ENCODE measurements around the gene CACNA1F. TPM values are rescaled to one million over a fixed set of nuclear protein-coding genes. Genes with fewer than 3 reads are reported as not detected.

Gene CACNA1F
- total and polyA plus RNA-seq, 10 of the 15 experiments (the other 5 are each of a cell fraction or from before 2014, with no cell fraction given), result 0.01 to 0.32 (median 0.05) TPM; not detected in 5

DNA sequence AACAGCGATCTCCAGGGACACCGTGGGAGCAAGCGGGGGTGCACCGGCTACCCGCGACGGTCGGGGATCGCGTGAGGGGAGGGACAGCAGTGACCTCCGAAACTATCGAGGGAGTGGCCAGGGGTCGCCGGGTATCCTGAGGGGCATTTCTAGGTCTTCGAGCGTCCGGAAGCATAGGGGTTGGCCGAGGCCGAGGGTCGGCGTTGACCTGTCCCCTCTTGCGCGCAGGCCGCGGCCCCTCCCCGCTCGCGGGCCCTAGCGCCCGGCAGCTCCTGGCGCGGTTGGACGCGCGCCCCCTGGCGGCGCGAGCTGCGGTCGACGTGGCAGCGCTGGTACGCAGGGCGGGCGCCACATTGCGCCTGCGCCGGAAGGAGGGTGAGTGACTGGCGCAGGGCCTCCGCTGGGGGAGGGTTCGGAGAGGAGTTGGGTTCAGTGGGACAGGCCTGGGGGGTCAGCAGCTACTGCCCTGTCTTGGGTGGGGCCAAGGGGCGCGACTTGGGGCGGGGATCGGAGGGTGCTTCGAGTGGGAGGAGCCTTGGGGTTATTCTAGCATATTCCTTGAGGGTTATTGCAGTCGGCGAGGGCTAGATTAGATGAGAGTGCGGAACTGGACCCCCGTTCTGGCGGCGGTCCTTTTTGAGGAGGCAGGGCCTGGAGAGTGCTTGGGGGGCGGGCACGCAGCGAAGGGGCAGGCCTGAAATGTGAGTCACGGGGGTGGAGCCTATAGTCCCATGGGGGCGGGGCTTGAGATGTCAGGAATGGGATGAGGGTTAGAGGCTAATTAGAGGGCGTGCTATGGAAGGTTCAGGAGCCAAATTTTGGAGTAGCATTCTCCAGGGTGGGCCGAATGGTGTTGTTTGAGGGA is 69.4 kb downstream of the CACNA1F start (continued):
- TF ChIP-seq, protein P1, sequence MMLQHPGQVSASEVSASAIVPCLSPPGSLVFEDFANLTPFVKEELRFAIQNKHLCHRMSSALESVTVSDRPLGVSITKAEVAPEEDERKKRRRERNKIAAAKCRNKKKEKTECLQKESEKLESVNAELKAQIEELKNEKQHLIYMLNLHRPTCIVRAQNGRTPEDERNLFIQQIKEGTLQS (IDR thresholded peaks at IDR 0.05; ENCODE audit: borderline replicate concordance, extremely low read depth, low read depth, low read length), result no peak
- TF ChIP-seq TCF7 (IDR thresholded peaks at IDR 0.05; ENCODE audit: borderline replicate concordance), result no peak
- peak; percentile 32 for TF ChIP-seq RELA (IDR thresholded peaks at IDR 0.05; ENCODE audit: borderline replicate concordance, partially characterized antibody)
- TF ChIP-seq FOXK2 (IDR thresholded peaks at IDR 0.05), result peak; percentile 94
- TF ChIP-seq NRF1 (conservative IDR thresholded peaks at IDR 0.05; ENCODE audit: low read depth, low read length), result peak; percentile 62
- TF ChIP-seq GATAD2B (conservative IDR thresholded peaks at IDR 0.05; ENCODE audit: low read depth), result peak; percentile 85
- no peak for TF ChIP-seq SIX5 (IDR thresholded peaks at IDR 0.05; ENCODE audit: low read depth, low read length, severe bottlenecking)
- peak; percentile 86 for TF ChIP-seq KLF5 (IDR thresholded peaks at IDR 0.05; ENCODE audit: partially characterized antibody)
- no peak for TF ChIP-seq CHD4 (IDR thresholded peaks at IDR 0.05)
- TF ChIP-seq WRNIP1 (IDR thresholded peaks at IDR 0.05; ENCODE audit: borderline replicate concordance, low read depth, low read length), result no peak
- no peak for TF ChIP-seq MTA3 (IDR thresholded peaks at IDR 0.05; ENCODE audit: borderline replicate concordance, low read length)
- TF ChIP-seq, protein P2, sequence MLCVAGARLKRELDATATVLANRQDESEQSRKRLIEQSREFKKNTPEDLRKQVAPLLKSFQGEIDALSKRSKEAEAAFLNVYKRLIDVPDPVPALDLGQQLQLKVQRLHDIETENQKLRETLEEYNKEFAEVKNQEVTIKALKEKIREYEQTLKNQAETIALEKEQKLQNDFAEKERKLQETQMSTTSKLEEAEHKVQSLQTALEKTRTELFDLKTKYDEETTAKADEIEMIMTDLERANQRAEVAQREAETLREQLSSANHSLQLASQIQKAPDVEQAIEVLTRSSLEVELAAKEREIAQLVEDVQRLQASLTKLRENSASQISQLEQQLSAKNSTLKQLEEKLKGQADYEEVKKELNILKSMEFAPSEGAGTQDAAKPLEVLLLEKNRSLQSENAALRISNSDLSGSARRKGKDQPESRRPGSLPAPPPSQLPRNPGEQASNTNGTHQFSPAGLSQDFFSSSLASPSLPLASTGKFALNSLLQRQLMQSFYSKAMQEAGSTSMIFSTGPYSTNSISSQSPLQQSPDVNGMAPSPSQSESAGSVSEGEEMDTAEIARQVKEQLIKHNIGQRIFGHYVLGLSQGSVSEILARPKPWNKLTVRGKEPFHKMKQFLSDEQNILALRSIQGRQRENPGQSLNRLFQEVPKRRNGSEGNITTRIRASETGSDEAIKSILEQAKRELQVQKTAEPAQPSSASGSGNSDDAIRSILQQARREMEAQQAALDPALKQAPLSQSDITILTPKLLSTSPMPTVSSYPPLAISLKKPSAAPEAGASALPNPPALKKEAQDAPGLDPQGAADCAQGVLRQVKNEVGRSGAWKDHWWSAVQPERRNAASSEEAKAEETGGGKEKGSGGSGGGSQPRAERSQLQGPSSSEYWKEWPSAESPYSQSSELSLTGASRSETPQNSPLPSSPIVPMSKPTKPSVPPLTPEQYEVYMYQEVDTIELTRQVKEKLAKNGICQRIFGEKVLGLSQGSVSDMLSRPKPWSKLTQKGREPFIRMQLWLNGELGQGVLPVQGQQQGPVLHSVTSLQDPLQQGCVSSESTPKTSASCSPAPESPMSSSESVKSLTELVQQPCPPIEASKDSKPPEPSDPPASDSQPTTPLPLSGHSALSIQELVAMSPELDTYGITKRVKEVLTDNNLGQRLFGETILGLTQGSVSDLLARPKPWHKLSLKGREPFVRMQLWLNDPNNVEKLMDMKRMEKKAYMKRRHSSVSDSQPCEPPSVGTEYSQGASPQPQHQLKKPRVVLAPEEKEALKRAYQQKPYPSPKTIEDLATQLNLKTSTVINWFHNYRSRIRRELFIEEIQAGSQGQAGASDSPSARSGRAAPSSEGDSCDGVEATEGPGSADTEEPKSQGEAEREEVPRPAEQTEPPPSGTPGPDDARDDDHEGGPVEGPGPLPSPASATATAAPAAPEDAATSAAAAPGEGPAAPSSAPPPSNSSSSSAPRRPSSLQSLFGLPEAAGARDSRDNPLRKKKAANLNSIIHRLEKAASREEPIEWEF (IDR thresholded peaks at IDR 0.05; ENCODE audit: insufficient replicate concordance, low read depth, low read length), result no peak
- TF ChIP-seq, protein P3, sequence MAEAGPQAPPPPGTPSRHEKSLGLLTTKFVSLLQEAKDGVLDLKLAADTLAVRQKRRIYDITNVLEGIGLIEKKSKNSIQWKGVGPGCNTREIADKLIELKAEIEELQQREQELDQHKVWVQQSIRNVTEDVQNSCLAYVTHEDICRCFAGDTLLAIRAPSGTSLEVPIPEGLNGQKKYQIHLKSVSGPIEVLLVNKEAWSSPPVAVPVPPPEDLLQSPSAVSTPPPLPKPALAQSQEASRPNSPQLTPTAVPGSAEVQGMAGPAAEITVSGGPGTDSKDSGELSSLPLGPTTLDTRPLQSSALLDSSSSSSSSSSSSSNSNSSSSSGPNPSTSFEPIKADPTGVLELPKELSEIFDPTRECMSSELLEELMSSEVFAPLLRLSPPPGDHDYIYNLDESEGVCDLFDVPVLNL (IDR thresholded peaks at IDR 0.05; ENCODE audit: low read depth, low read length), result no peak
- TF ChIP-seq, protein P4, sequence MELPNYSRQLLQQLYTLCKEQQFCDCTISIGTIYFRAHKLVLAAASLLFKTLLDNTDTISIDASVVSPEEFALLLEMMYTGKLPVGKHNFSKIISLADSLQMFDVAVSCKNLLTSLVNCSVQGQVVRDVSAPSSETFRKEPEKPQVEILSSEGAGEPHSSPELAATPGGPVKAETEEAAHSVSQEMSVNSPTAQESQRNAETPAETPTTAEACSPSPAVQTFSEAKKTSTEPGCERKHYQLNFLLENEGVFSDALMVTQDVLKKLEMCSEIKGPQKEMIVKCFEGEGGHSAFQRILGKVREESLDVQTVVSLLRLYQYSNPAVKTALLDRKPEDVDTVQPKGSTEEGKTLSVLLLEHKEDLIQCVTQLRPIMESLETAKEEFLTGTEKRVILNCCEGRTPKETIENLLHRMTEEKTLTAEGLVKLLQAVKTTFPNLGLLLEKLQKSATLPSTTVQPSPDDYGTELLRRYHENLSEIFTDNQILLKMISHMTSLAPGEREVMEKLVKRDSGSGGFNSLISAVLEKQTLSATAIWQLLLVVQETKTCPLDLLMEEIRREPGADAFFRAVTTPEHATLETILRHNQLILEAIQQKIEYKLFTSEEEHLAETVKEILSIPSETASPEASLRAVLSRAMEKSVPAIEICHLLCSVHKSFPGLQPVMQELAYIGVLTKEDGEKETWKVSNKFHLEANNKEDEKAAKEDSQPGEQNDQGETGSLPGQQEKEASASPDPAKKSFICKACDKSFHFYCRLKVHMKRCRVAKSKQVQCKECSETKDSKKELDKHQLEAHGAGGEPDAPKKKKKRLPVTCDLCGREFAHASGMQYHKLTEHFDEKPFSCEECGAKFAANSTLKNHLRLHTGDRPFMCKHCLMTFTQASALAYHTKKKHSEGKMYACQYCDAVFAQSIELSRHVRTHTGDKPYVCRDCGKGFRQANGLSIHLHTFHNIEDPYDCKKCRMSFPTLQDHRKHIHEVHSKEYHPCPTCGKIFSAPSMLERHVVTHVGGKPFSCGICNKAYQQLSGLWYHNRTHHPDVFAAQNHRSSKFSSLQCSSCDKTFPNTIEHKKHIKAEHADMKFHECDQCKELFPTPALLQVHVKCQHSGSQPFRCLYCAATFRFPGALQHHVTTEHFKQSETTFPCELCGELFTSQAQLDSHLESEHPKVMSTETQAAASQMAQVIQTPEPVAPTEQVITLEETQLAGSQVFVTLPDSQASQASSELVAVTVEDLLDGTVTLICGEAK (IDR thresholded peaks at IDR 0.05; ENCODE audit: borderline replicate concordance), result no peak
- TF ChIP-seq SPI1 (IDR thresholded peaks at IDR 0.05; ENCODE audit: borderline replicate concordance, insufficient read depth, low read depth, low read length), result no peak; the same call in 1 of the 2 replicates
- TF ChIP-seq RBBP5 (conservative IDR thresholded peaks at IDR 0.05), result no peak
- TF ChIP-seq, protein P5, sequence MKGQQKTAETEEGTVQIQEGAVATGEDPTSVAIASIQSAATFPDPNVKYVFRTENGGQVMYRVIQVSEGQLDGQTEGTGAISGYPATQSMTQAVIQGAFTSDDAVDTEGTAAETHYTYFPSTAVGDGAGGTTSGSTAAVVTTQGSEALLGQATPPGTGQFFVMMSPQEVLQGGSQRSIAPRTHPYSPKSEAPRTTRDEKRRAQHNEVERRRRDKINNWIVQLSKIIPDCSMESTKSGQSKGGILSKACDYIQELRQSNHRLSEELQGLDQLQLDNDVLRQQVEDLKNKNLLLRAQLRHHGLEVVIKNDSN (IDR thresholded peaks at IDR 0.05; ENCODE audit: borderline replicate concordance, extremely low read length, insufficient read depth, low read depth, low read length), result no peak

Data from GM12878 (cell line).